ENCODE results near the gene TENM4. TPM values are rescaled to one million over a fixed set of nuclear protein-coding genes. Genes with fewer than 3 reads are reported as not detected.

TENM4 gene
- total RNA-seq, 1 donor from 2014 or later, result 43.2 TPM

- Mint-ChIP-seq H3K27me3 (ENCODE audit: low read depth) (no peaks in the 10 kb centered on the region), H3K9me3 (no peaks in the 10 kb centered on the region), H3K4me3 (no peak overlapping the region), H3K36me3 (ENCODE audit: low read depth) (peaks cover 3% of the 10 kb centered on the region), H3K27ac (ENCODE audit: unreplicated experiment) (no peak overlapping the region), H3K4me1 (no peaks in the 10 kb centered on the region)
- DNase-seq (ENCODE audit: low read depth, low spot score), result no peak
- no peak for TF ChIP-seq CTCF (conservative IDR thresholded peaks at IDR 0.05)
Observed at GRCh38 chr11:78850078-78850477, 590.8 kb downstream of the TENM4 start.

- Mint-ChIP-seq H3K4me3 (no peak overlapping the region), H3K36me3 (ENCODE audit: low read depth) (no peaks in the 10 kb centered on the region), H3K27me3 (ENCODE audit: low read depth) (no peaks in the 10 kb centered on the region), H3K9me3 (no peaks in the 10 kb centered on the region), H3K4me1 (no peaks in the 10 kb centered on the region), H3K27ac (ENCODE audit: unreplicated experiment) (no peak overlapping the region)
- no peak for TF ChIP-seq CTCF (conservative IDR thresholded peaks at IDR 0.05)
- no peak for DNase-seq (ENCODE audit: low read depth, low spot score)
Observed at GRCh38 chr11:78846269-78846668, 594.6 kb downstream of the TENM4 start.

GRCh38 chr11:78845496-78845895, 595.3 kb downstream of the TENM4 start:
- Mint-ChIP-seq H3K36me3 (ENCODE audit: low read depth) (no peaks in the 10 kb centered on the region), H3K4me1 (no peaks in the 10 kb centered on the region), H3K9me3 (no peaks in the 10 kb centered on the region), H3K27me3 (ENCODE audit: low read depth) (no peaks in the 10 kb centered on the region), H3K27ac (ENCODE audit: unreplicated experiment) (no peak overlapping the region), H3K4me3 (no peak overlapping the region)
- TF ChIP-seq CTCF (conservative IDR thresholded peaks at IDR 0.05), result no peak
- DNase-seq (ENCODE audit: low read depth, low spot score), result no peak

- Mint-ChIP-seq H3K27me3 (ENCODE audit: low read depth) (no peaks in the 10 kb centered on the region), H3K9me3 (no peaks in the 10 kb centered on the region), H3K4me3 (no peak overlapping the region), H3K36me3 (ENCODE audit: low read depth) (no peaks in the 10 kb centered on the region), H3K4me1 (no peaks in the 10 kb centered on the region), H3K27ac (ENCODE audit: unreplicated experiment) (no peak overlapping the region)
- no peak for DNase-seq (ENCODE audit: low read depth, low spot score)
- TF ChIP-seq CTCF (conservative IDR thresholded peaks at IDR 0.05), result no peak
Observed at GRCh38 chr11:78841456-78842060, 599.3 kb downstream of the TENM4 start.

GRCh38 chr11:78840623-78841022, 600.2 kb downstream of the TENM4 start:
- no peak overlapping the region for H3K4me3 Mint-ChIP-seq
- DNase-seq (ENCODE audit: low read depth, low spot score), result no peak
- no peaks in the 10 kb centered on the region for H3K36me3 Mint-ChIP-seq (ENCODE audit: low read depth)
- no peaks in the 10 kb centered on the region for H3K9me3 Mint-ChIP-seq
- no peak overlapping the region for H3K27ac Mint-ChIP-seq (ENCODE audit: unreplicated experiment)
- no peaks in the 10 kb centered on the region for H3K4me1 Mint-ChIP-seq
- TF ChIP-seq CTCF (conservative IDR thresholded peaks at IDR 0.05), result no peak
- no peaks in the 10 kb centered on the region for H3K27me3 Mint-ChIP-seq (ENCODE audit: low read depth)
